ENCODE results near the gene MS4A2.
"Not testable (repeated sequence)": the region's sequence is repeated elsewhere in the genome, so short reads cannot be mapped to it uniquely, and the experiment has no call there.

MS4A2 gene

DNA sequence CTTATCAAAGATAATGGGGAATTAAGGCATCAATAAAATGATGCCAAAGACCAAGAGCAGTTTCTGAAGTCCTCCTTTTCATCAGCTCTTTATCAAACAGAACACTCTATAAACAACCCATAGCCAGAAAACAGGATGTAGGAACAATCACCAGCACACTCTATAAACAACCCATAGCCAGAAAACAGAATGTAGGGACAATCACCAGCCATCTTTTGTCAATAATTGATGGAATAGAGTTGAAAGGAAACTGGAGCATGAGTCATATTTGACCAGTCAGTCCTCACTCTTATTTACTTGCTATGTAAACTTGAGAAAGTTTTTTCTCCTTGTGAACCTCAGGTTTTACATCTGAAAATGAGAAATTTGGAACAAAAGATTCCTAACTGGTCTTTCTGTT lies 10.0 kb downstream of the MS4A2 start:
- TF ChIP-seq, protein P1, sequence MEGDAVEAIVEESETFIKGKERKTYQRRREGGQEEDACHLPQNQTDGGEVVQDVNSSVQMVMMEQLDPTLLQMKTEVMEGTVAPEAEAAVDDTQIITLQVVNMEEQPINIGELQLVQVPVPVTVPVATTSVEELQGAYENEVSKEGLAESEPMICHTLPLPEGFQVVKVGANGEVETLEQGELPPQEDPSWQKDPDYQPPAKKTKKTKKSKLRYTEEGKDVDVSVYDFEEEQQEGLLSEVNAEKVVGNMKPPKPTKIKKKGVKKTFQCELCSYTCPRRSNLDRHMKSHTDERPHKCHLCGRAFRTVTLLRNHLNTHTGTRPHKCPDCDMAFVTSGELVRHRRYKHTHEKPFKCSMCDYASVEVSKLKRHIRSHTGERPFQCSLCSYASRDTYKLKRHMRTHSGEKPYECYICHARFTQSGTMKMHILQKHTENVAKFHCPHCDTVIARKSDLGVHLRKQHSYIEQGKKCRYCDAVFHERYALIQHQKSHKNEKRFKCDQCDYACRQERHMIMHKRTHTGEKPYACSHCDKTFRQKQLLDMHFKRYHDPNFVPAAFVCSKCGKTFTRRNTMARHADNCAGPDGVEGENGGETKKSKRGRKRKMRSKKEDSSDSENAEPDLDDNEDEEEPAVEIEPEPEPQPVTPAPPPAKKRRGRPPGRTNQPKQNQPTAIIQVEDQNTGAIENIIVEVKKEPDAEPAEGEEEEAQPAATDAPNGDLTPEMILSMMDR (IDR thresholded peaks at IDR 0.05; ENCODE audit: low read depth, low read length): no peak

DNA sequence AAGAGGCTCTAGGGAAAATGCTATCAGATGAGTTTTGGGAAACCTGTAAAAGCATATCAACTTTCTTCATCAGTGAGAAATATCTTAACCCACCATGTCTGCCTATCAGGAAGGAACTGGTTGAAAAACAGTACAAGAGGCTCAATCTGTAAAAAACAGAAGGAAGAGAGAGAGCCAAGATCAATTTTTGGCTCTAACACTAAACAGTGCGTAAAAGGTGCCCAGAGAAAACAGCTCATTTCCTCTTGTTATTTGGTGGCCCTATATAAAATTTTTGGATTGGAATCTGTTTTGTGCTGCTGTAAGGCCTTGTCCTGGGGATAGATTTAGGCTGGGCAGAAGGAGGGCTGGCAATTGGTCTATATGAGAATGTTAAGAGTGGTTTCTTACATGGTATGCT lies 12.1 kb downstream of the MS4A2 start:
- TF ChIP-seq, protein P1 (IDR thresholded peaks at IDR 0.05; ENCODE audit: low read depth, low read length): no peak
- H3K4me1 ChIP-seq: no peaks in the 10 kb centered on the region
- H3K27me3 ChIP-seq: no peaks in the 10 kb centered on the region
- no peak overlapping the region for H3K4me3 ChIP-seq (ENCODE audit: low read depth, low read length)
- no peaks in the 10 kb centered on the region for H3K9me3 ChIP-seq
- no peaks in the 10 kb centered on the region for H3K36me3 ChIP-seq
- no peak for DNase-seq

More for the DNA sequence above, 10.0 kb downstream of the MS4A2 start:
- Histone ChIP-seq H3K27me3 (no peaks in the 10 kb centered on the region), H3K4me3 (ENCODE audit: low read depth, low read length) (no peak overlapping the region), H3K4me1 (no peaks in the 10 kb centered on the region), H3K36me3 (no peaks in the 10 kb centered on the region), H3K9me3 (no peaks in the 10 kb centered on the region)
- no peak for DNase-seq

DNA sequence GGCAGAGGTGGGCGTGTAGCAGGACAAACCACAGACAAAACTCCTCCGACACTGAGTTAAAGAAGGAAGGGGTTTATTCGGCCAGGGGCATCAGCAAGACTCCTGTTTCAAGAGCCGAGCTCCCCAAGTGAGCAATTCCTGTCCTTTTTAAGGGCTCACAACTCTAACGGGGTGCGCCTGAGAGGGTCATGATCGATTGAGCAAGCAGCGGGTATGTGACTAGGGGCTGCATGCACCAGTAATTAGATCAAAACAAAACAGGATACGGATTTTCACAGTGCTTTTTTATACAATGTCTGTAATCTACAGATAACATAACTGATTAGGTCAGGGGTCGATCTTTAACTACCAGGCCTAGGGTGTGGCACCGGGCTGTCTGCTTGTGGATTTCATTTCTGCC lies 12.9 kb downstream of the MS4A2 start:
- not testable (repeated sequence) for H3K36me3 ChIP-seq; H3K9me3 ChIP-seq; DNase-seq; H3K4me1 ChIP-seq; H3K27me3 ChIP-seq; H3K4me3 ChIP-seq (ENCODE audit: low read depth, low read length)

DNA sequence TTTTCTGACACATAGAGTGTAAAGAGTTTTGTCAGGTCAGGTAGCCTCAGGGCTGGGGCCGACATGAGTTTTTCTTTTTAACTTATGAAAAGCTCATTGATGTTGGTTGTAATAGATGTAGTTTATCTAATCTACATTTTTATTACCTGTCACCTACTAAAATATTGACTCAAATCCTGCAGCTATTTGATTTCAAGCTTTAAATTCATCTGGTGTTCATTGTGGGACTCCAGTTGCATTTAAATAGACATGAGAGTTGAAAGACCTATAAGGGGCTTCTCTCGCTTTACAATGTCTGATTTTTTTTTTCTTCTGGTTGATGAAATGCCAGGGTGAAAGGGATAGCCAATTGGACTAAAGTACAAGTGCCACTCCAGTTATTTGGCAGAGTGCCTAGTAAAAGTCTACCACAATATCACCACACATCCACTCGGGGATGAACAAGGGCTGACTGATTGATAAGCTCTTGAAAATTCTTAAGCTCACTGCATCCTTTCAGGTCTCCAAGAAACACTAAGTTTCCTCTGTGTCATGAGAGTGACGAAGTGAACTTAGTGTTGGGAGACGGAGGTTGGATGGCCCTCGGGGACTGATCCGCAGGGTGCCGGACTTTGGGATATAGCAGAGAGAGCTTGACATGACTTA lies 16.1 kb downstream of the MS4A2 start:
- not testable (repeated sequence) for H3K9me3 ChIP-seq; H3K36me3 ChIP-seq; H3K4me1 ChIP-seq; H3K4me3 ChIP-seq (ENCODE audit: low read depth, low read length); DNase-seq; H3K27me3 ChIP-seq

DNA sequence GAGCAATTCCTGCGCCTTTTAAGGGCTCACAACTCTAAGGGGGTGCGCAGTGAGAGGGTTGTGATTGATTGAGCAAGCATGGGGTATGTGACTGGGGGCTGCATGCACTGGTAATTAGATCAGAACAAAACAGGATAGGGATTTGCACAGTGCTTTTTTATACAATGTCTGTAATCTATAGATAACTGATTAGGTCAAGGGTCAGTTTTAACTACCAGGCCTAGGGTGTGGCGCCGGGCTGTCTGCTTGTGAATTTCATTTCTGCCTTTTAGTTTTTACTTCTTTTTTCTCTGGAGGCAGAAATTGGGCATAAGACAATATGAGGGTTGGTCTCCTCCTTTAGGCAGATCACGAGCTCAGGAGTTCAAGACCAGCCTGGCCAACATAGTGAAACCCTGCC lies 20.2 kb downstream of the MS4A2 start:
- not testable (repeated sequence) for H3K36me3 ChIP-seq; H3K4me1 ChIP-seq; H3K4me3 ChIP-seq (ENCODE audit: low read depth, low read length); H3K9me3 ChIP-seq; DNase-seq; H3K27me3 ChIP-seq

DNA sequence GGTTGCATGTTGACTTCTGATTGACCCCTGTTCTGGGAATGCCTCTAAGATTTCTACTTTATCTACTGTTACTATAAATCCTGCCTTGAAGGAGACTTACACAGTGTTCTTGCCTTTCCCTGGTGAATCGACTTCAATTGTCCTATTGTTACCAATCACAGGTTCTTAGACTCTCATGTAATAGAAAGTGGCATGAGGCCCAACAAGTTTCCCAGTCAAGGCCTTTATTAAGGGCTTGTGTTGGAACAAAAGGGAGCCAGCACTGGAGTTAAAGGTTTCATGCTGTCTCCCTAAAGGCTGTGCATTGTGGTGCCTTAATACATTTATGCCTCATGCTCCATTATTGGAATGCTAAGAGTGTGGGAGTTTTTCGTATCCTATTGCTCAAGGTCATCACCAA lies 23.3 kb downstream of the MS4A2 start:
- no peak overlapping the region for H3K4me3 ChIP-seq (ENCODE audit: low read depth, low read length)
- no peaks in the 10 kb centered on the region for H3K27me3 ChIP-seq
- H3K36me3 ChIP-seq: no peaks in the 10 kb centered on the region
- no peaks in the 10 kb centered on the region for H3K4me1 ChIP-seq
- TF ChIP-seq, protein P1 (IDR thresholded peaks at IDR 0.05; ENCODE audit: low read depth, low read length): no peak
- no peaks in the 10 kb centered on the region for H3K9me3 ChIP-seq
- no peak for DNase-seq

DNA sequence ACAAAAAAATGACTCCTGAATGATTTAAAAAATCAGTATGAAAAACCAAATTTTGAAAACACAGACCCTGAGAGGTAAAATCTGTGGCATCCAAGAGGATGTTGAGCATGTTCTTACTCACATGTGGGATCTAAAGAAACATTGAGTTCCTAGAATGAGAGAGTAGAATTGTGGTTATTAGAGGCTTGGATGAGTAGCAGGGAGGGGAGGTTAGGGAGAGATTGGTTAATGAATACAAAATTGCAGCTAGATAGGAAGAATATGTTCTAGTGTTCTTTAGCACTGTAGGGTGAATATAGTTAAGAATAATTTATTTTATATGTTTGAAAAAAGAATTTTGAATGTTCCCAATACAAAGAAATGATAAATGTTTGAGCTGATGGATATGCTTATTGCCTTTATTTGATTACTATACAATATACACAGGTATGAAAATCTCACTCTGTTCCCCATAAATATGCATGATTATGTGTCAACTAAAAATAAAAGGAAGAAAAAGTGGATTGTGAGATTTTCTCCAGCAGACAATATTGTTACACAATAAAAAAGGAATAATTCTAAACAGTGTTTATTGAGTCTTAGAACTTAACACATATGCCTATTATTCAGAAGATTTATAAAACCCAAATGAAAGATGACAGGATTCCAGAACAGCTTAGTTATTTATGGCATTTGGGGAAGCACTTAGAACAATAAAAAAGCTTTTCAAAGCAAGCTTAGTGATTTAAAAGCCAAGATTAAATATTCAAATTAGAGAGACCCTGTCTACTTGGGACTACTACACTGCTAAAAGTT lies 28.7 kb downstream of the MS4A2 start:
- Histone ChIP-seq H3K36me3 (no peaks in the 10 kb centered on the region), H3K27me3 (no peaks in the 10 kb centered on the region), H3K4me3 (ENCODE audit: low read depth, low read length) (no peak overlapping the region), H3K4me1 (no peaks in the 10 kb centered on the region), H3K9me3 (no peaks in the 10 kb centered on the region)
- DNase-seq: no peak
- TF ChIP-seq, protein P1 (IDR thresholded peaks at IDR 0.05; ENCODE audit: low read depth, low read length): no peak
